ENCODE data around the gene ABHD10. TPM values are rescaled to one million over a fixed set of nuclear protein-coding genes. Genes with fewer than 3 reads are reported as not detected.

Gene ABHD10
- total RNA-seq, 2 donors from 2014 or later: 27.6 to 30.9 TPM

- ATAC-seq (no peak), DNase-seq (no peak)
- intact Hi-C loops (cut with DNase I): no loop called here
These were observed 14.2 kb downstream of the ABHD10 start for GRCh38 chr3:111993038-111993437.

GRCh38 chr3:111998636-111999483 is 20.0 kb downstream of the ABHD10 start, which contains the start of gene TAGLN3:
TAGLN3 (plus strand) TSS chr3:111998922; CDS start chr3:111999423, 501 bp downstream.
- intact Hi-C loops (cut with DNase I): no loop called here
- ATAC-seq (peak; percentile 67 to 82), DNase-seq (no peak)

GRCh38 chr3:111999484-112000324 is 20.9 kb downstream of the ABHD10 start:
- DNase-seq (no peak), ATAC-seq (no peak)
- intact Hi-C loops (cut with DNase I): no loop called here

GRCh38 chr3:112000367-112000771 is 21.5 kb downstream of the ABHD10 start:
- DNase-seq: no peak
- intact Hi-C loops (cut with DNase I): no loop called here
- ATAC-seq: no peak

GRCh38 chr3:112000966-112001365 is 22.1 kb downstream of the ABHD10 start:
- intact Hi-C loops (cut with DNase I): no loop called here
- no peak for DNase-seq
- no peak for ATAC-seq

- intact Hi-C loops (cut with DNase I): no loop called here
- DNase-seq: no peak
- ATAC-seq: no peak
These were observed 22.7 kb downstream of the ABHD10 start for GRCh38 chr3:112001526-112001925.

- intact Hi-C loops (cut with DNase I): no loop called here
- DNase-seq (no peak), ATAC-seq (no peak)
These were observed 23.5 kb downstream of the ABHD10 start for GRCh38 chr3:112002096-112002971.

- intact Hi-C loops (cut with DNase I): no loop called here
- no peak for ATAC-seq
These were observed 24.7 kb downstream of the ABHD10 start for GRCh38 chr3:112003321-112004080.

GRCh38 chr3:112004187-112004586 is 25.4 kb downstream of the ABHD10 start:
- intact Hi-C loops (cut with DNase I): no loop called here
- ATAC-seq: no peak
- DNase-seq: no peak

More at GRCh38 chr3:112003321-112004080, 24.7 kb downstream of the ABHD10 start:
- DNase-seq: no peak

- ATAC-seq (no peak), DNase-seq (no peak)
- intact Hi-C loops (cut with DNase I): no loop called here
These were observed 25.8 kb downstream of the ABHD10 start for GRCh38 chr3:112004669-112005068.

GRCh38 chr3:112005091-112005672 is 26.4 kb downstream of the ABHD10 start:
- intact Hi-C loops (cut with DNase I): no loop called here
- no peak for ATAC-seq
- no peak for DNase-seq

- ATAC-seq: peak in 1 of 2 donors; percentile 64
- DNase-seq: no peak
- intact Hi-C loops (cut with DNase I): no loop called here
These were observed 28.8 kb downstream of the ABHD10 start for GRCh38 chr3:112007633-112008032.

- DNase-seq: no peak
- ATAC-seq: no peak
- intact Hi-C loops (cut with DNase I): no loop called here
These were observed 30.8 kb downstream of the ABHD10 start for GRCh38 chr3:112009670-112010069.

- intact Hi-C loops (cut with DNase I): no loop called here
- DNase-seq (no peak), ATAC-seq (no peak)
These were observed 31.8 kb downstream of the ABHD10 start for GRCh38 chr3:112010636-112011035.

GRCh38 chr3:112011376-112011940 is 32.6 kb downstream of the ABHD10 start:
- ATAC-seq (no peak), DNase-seq (no peak)
- intact Hi-C loops (cut with DNase I): no loop called here

- ATAC-seq: peak in 1 of 2 donors; percentile 14
These were observed 33.6 kb downstream of the ABHD10 start for GRCh38 chr3:112012205-112012992.

More at GRCh38 chr3:112012205-112012992, 33.6 kb downstream of the ABHD10 start:
- DNase-seq: no peak
- intact Hi-C loops (cut with DNase I): loop anchor here in 1 of 2 donors (2.0 kb wide), 2 partner anchors 294 to 344 kb away; no protein-coding TSS in a partner anchor

All from left cardiac atrium (tissue), 4 donors.